ENCODE measurements around the gene GCNT3.

The GCNT3 gene, protein sequence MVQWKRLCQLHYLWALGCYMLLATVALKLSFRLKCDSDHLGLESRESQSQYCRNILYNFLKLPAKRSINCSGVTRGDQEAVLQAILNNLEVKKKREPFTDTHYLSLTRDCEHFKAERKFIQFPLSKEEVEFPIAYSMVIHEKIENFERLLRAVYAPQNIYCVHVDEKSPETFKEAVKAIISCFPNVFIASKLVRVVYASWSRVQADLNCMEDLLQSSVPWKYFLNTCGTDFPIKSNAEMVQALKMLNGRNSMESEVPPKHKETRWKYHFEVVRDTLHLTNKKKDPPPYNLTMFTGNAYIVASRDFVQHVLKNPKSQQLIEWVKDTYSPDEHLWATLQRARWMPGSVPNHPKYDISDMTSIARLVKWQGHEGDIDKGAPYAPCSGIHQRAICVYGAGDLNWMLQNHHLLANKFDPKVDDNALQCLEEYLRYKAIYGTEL

DNA sequence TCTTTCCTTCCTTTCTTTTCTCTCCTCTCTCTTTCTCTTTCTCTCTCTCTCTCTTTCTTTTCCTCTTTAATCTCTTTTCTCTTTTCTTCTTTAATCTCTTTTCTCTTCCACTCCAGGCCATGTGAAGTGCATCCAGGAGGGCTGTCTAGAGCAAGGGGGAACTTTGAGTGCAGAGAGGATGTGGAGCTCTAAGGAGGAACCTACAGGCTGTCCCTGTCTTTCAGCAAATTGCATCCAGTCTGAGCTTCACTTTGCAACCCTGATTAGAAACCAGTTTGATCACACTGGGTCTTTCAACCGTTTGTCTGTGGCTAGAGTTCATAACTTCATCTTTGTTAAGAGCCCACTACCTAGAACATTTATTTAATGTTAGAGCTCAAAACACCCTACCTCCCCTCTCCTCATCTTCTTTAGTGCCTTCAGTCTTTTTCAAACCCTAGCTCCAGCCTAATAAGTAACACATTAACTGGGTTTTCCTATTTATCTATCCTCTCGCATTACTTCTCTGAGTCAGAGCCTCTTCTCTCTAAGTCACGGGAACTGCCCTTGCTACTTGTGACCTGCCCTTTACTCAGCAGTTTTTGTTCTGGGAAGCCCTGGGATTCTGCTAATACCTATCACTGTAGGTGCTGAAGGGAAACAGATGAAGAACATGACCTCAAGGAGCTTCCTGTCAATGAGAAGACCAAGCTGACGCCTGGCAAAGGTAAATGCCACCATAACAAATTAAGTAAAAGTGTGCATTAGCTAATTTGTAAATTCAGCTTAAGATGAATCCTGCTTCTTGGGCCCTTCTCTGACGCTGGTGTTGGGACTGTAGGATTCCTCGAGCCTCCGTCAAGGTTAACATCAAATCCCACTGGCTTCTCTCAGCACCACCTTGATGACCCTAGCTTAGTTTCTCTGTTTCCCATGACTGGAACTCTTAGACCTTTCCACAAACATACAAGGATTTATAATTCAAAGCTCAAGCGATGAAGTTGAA lies at the start of gene GCNT3:
Gene GCNT3, plus strand, starts transcription at position 508 of the 985 bp plus-strand sequence. CDS start 6,456 bp downstream, outside the sequence.
- no peak for DNase-seq

DNA sequence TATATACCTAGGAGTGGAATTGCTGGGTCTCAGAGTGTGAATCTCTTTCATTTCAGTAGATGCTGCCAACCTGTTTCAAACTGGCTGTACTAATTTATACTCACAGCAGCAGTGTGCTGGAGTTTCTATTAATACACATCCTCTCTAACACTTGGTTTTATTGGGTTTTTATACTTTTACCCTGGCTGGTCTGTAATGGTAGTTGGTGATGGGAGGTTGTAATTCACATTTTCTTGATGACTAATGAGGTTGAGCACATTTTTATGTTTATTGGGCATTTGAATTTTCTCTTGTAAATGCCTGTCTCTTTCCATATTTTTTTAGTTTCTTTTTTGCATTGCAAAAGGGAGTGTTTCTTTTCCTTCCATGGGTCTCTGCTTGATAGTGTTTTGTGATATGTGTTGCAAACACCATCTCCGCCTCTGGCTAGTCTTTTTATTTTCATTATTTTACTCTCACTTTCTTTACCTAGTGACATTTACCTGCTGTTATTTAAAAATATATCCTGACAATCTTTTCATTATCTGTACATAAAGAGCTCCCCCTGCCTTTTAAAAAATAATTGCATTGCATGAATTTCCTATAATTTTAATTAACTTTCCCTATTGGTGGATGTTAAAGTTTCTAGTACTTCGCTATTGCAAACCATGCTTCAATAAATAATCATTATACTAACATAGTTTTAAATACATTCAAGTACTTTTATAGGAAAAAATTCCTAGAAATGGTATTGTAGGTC lies 49.0 kb upstream of the GCNT3 start:
- no peak for DNase-seq

DNA sequence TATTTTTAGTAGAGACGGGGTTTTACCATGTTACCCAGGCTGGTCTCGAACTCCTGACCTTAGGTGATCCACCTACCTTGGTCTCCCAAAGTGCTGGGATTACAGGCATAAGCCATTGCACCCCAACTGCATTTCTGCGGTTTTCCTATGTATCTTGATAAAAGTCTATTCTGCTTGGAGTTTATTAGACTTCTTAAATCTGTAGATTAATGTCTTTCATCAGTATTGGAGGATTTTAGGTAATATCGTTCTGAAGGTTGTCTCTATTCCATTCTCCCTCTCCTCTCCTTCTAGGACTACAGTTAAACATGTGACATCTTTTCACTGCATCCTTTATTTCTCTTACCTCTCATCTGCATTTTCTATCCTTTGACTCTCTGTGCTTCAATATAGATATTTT lies 46.3 kb upstream of the GCNT3 start:
- DNase-seq: no peak

DNA sequence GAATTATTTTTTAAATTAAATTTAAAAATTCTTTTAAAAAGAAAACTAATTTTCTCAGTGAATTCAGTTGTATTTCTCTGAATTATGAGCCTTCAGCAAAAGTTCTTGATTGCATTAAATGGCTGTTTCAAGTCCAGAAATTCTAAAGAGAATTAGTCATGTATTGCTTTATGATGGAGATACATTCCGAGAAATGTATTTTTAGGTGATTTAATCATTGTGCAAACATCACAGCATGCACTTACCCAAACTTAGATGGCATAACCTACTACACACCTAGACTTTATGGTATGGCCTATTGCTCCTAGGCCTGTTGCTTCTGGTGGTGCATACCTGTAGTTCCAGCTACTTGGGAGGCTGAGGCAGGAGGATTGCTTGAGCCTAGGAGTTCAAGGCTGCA lies 44.3 kb upstream of the GCNT3 start:
- DNase-seq: no peak

DNA sequence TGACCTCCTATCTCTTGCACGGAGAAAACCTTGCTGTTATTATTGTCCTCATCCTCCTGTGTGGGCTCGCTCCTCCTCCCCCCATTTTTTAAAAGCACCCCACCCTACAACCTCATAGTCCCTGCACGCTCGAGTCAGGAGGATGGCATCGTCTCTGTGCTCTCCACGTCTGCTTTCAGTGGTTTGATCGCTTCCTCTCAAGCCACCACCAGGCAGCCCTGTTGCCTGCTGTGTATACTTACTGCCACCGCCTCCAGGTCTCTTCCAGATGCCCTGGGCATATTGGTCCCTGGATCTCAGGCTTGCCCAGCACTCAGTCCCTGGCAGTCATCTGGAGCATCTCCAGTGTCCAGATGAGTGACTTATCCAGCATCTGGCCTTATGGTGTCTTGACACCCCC lies 42.1 kb upstream of the GCNT3 start:
- no peak for DNase-seq

DNA sequence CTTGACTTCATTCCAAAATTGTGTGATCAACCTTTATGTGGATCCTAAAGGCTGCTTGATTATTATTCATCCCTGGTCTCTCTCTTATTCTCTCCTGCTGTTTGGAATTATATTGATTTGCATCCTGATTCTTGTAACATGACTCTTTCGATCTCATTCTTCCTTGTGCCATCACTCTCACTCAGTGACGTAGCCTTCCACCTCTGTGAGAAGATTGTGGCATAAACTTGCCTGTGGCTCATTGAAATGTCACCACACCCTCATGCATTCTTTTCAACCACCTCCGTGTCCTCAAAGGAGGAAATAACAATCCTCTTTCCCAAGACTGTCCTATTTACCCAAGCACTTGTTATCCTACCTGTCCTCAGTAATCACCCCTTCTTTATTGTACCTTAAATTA lies 41.3 kb upstream of the GCNT3 start:
- DNase-seq: no peak

DNA sequence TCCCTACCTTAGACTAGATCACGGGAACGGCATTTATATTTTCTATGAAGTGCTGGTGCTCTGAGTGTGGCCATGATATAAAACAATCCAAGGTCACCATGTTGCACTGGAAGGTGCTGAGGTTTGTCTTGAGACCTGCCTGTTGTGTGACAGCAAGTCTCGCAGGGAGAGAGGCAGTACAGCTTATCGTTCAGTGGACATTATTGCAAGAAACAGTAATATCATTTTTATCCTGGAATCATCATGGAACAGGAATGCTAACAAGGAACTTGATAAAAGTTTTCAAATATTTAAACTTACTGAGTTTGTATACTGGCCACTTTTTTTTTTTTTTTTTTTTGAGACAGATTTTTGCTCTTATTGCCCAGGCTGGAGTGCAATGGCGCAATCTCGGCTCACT lies 40.0 kb upstream of the GCNT3 start:
- no peak for DNase-seq

DNA sequence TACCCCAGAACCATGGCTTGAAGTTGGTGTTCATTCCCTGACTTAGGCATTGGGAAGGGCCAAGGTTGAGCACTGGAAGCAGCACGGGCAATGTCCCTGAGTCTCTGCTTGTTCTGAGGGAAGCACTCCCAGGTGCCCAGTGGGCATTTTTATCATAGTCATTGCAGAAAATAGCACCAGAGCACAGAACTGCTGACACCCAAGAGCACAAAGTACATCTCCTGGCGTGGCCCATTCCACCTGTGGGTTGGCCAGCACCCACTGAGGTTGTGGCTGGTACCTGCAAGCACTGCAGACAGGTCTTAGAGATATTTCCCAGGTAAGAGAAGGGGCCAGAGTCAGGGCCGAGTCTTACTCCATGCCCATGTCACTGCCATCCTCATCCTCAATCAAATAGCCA lies 28.5 kb upstream of the GCNT3 start:
- no peak for DNase-seq

DNA sequence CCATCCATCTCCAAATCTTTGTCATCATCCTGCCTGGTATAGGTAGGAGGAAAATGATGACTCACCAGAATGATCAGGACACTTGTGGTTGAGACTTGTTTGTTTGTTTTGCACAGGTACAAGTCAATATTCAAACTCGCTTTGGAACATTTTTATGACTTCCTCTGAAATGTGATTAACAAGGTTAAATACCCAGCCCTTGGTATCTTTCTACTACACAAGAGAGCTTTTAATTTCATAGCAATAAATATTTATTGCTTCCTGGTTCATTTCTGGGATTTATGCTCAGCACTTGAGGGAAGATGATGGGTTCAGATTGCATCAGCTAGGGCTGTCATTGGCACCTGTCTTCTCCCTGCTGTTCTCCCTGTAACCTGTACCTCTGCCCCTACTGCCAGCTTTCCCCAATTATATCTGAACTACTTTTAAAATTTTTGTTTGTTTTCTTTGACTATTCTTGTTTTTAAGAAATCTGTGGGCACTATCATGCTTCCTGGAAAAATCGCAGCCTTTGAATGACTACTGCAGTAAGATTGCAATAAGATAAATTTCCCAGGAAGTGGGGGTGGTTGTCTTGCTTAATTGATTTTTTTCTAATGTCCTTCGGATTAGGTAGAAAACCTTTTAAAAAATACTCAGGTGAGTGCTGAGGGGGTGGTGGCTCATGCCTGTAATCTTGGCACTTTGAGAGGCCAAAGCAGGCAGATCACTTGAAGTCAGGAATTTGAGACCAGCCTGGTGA lies 24.3 kb upstream of the GCNT3 start:
- DNase-seq: no peak

DNA sequence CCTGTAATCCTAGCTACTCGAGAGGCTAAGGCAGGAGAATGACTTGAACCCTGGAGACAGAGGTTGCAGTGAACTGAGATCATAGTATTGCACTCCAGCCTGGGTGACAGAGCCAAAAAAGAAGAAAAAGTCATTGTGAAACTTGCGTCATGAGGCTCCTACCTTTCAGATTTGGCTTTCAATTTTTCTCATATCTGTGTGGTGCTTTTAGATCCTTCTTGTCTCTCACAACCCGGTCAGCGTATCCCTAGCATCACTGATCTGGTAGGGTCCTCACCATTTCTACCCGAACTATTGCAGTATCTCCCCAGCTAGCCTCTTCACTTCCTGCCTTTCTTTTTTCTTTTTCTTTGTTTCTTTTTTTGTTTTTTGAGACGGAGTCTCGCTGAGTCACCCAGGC lies 21.6 kb upstream of the GCNT3 start:
- DNase-seq: no peak

DNA sequence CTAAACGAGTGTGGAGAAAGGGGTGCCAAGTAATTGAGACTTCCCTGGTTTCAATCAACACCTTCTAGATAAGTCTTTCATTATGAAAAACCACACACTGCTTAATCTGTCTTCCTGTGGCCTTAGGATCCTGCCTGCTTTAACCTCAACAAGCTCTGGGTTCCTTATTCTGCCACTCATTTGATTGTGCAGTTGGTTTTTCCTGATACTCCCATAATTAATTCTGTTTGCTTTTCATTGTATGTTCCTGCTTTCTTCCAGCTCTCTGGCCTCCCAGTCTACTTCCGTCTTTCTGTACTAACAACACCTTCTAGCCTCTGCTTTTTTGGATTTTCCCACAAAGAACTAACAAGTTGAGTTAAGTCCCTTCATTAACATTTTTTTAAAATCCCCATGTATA lies 20.2 kb upstream of the GCNT3 start:
- no peak for DNase-seq

DNA sequence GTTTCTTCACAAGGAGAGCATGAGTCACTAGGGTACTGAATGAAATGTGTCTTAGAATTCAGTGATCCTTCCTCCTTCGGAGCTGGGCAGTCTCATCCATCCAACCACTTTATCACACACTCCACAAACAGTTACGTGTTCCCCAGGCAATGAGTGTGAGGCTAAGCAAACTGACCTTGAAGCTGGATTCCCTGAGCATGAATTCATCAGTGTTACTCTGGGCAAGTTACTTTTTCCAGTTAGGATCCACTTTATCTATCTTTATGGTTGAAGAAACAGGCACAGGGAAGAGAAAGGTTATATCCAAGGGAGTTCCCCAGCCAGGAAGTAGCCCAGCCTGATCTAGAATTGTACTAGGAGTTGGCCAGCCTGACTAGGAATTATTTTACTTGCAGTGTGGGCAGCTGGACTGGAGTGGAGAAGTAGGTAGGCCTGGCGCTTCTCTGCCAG lies 17.1 kb upstream of the GCNT3 start:
- DNase-seq: no peak

DNA sequence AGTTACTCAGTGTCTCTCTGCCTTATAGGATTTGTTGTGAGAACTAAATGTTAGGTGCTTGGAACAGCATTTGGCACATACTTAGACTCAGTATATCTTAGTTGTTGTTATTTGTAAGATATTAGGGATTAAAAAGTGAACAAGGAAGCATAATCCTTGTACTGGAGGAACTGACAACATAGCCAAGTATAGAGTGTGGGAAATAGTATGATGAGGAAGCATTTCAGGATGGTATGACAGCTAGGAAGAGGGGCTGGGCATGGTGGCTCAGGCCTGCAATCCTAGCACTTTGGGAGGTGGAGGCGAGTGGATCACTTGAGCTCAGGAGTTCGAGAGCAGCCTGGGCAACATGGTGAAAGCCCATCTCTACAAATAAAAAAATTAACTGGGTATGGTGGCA lies 16.6 kb upstream of the GCNT3 start:
- no peak for DNase-seq

DNA sequence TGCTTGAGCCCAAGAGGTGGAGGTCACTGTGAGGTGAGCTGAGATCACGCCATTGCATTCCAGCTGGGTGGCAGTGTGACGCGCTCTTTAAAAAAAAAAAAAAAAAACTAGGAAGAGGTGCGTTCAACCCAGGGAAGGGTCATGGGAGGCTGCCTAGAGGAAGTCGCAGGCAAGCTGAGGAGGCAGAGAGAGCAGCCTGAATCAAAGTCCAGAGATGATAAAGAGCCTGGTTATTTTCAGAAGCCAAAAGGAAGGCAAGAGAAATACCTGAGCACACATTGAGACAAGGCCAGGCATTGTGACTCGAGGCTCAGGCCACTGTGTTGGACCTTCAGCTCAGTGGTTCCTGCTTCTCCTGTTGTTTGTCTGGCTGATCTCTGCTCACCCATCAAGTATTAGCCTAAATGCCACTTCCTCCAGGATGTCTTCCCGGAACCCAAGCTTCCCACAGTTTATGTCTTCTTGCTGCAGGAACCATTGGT lies 16.1 kb upstream of the GCNT3 start:
- DNase-seq: no peak

DNA sequence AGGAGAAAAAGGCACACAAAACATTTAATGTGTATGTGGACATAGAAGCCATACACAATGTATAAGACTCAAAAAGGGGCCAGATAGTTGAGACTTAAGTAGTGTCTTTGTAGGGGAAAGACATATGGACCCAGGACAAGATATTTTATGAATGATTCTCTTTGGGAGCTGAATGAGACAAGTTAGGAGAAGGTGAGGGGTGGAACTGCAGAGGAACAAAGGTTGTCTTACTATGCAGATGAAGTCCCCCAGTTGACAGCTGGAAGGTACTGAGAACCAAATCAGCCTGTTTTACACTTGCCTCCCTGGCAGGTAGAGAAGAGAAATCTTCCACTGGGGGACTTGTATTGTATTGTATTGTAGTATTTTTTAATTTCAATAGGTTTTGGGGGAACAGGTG lies 14.9 kb upstream of the GCNT3 start:
- no peak for DNase-seq

DNA sequence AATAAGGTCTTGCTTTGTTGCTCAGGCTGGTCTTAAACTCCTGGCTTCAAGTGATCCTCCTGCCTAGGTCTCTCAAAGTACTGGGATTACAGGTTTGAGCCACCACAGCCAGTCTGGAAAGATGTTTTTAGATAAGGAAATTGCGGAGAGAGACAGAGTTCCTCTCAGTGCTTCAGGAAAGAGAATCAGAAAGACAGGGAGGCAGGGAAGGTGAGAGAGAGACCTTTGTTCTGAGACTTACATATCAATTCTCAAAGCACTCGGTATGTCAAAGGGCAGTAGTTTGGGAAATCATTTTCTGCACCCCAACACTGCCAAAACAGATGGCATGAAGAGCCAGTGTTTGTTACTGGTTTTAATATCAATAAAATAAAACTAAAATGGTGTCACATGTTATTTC lies 13.1 kb upstream of the GCNT3 start:
- DNase-seq: no peak

DNA sequence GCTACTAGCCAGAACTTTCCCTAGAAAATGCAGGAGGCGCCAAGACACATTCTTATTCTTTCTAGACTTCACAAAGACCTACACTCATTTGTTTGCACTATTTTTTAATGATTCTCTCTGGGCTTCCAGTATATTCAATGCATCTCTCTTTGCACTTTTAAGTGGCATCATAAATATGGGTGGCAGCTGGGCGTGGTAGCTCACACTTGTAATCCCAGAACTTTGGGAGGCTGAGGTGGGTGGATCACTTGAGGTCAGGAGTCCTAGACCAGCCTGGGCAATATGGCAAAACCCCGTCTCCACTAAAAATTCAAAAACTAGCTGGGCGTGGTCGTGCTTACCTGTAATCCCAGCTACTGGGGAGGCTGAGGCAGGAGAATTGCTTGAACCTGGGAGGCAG lies 5.6 kb upstream of the GCNT3 start:
- no peak for DNase-seq

DNA sequence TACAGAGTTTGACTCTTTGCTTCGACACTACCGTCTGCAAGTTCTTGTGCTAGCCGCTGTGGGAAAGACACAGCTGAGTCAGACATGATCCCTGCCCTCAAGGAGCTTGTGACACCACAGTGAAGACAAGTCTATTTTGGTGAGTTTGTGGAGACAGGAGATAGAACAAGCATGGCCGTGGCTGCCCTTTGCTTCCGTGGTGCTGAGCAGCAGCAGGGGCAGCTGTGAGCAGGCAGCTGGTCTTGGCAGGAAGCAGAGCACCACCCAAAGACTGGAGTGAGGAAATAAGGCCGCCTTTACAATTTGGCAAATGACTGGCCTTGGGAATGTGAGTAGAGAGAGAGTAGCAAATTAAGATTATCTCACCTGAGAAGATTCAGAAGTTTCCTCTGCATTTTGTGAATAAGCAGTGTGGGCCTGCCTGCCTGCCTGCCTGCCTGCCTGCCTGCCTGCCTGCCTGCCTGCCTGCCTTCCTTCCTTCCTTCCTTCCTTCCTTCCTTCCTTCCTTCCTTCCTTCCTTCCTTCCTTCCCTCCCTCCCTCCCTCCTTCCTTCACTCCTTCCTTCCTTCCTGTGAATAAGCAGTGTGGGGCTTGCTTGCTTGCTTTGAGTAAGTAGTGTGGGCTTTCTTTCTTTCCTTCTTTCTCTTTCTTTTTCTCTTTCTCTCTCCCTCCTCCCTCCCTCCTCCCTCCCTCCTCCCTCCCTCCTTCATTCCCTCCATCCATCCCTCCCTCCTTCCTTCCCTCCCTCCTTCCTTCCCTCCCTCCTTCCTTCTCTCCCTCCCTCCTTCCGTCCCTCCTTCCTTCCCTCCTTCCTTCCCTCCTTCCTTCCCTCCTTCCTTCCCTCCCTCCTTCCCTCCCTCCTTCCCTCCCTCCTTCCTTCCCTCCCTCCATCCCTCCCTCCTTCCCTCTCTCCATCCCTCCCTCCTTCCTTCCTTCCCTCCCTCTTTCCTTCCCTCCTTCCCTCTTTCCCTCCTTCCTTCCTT lies 1.6 kb upstream of the GCNT3 start:
- no peak for DNase-seq

DNA sequence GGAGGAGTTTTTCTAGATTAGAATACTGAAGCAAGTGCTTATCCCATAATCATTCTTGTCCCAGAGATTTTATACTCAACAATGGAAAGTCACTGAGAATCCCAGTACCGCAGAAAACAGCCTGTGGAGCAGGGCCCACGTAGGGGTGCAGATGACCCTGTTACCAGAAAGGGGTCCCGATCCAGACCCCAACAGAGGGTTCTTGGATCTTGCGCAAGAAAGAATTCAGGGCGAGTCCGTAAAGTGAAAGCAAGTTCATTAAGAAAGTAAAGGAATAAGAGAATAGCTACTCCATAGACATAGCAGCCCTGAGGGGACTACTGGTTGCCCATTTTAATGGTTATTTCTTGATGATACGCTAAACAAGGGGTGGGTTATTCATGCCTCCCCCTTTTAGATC lies 2.6 kb downstream of the GCNT3 start:
- DNase-seq: no peak

DNA sequence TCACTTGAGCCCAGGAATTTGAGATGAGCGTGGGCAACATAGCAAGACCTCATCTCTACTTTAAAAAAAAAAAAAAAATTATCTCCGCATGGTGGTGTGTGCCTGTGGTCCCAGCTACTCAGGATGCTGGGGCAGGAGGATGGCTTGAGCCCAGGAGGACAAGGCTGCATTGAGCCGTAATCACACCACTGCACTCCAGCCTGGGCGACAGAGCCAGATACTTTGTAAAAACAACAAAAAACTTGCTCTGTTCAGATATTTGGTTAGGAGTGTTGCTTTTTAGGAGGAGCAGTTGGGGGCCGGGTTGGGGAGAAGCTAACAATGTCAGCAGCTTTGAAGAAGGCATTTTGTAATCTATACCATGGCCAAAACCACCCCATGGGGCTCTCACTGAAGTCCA lies 4.1 kb downstream of the GCNT3 start:
- DNase-seq: no peak

DNA sequence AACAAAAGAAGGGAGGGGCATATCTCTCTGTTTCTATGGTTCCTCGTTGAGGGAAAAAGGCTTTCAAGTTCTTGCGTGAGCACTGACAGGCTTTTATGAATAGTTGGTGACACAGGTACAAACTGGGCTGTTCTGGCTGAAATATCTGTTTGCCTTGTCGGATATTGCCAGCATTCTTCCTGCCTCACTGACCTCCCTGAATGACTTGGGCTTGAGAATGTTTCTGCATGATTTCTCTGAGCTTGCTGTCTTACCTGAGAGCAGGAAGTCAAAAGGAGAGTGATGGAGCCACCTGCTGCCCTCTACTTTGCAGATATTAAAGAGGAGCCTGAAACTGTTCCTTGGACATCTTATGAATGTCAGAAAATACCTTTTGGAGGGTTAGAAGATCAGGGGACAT lies 4.8 kb downstream of the GCNT3 start:
- no peak for DNase-seq
